ENCODE measurements around the gene GRM1. TPM values are rescaled to one million over a fixed set of nuclear protein-coding genes. Genes with fewer than 3 reads are reported as not detected.

GRM1 gene
- under 0.01 TPM in 2 replicates for total RNA-seq

GRCh38 chr6:146028851-146029572, at the start of gene GRM1:
Gene GRM1, plus strand, starts transcription at chr6:146029062. Its CDS starts 456 bp downstream, at chr6:146029518.

Small RNA genes lying within 50 kb of the gene (small RNA-seq; reads per million reads assigned to genes)
- not detected for gene RNA5SP222

Other genes with a start within 250 kb of the GRM1 start
- 15.0 and 18.1 TPM in 2 replicates for gene FBXO30, start 214.3 kb upstream of the GRM1 start, total RNA-seq
- 18.1 and 30.2 TPM in 2 replicates for gene SHPRH, start 64.7 kb upstream of the GRM1 start, total RNA-seq